Suprapubic skin (tissue), 4 donors: Measurements from ENCODE around the gene CFAP97D2.

ENCODE experiments used
- CTCF ChIP-seq, 2 donors: fragments of 200-600 bp in 1 of 2; fragments of 450-650 bp in 1 of 2; sonication (generic) in 1 of 2; IDR thresholded peaks; one replicate each; pipeline ENCODE4 v1.5.1; 2016 to 2019; ENCODE audit warnings: antibody characterized with exemption in 2 of 2, mild to moderate bottlenecking in 1 of 2, moderate library complexity in 1 of 2
- EP300 ChIP-seq: sonication (generic); formaldehyde crosslinking; IDR thresholded peaks from one replicate; pipeline ENCODE4 v1.6.1; 2017; ENCODE audit warnings: antibody characterized with exemption
- POLR2A ChIP-seq, 2 donors: fragments of 450-650 bp; IDR thresholded peaks; one replicate each; pipeline ENCODE4 v1.6.1; 2017; ENCODE audit warnings: antibody characterized with exemption in 2 of 2, mild to moderate bottlenecking in 2 of 2, moderate library complexity in 2 of 2
- POLR2AphosphoS5 ChIP-seq, 3 donors: sonication (generic); formaldehyde crosslinking; IDR thresholded peaks; one replicate each; pipeline ENCODE4 v1.6.1; 2017; ENCODE audit warnings: antibody characterized with exemption in 3 of 3

GRCh38 chr13:114146173-114146572, 32.9 kb upstream of the CFAP97D2 start:
- TF ChIP-seq CTCF (IDR thresholded peaks at IDR 0.05) (no peak), EP300 (no peak), POLR2AphosphoS5 (IDR thresholded peaks at IDR 0.05) (no peak), POLR2A (IDR thresholded peaks at IDR 0.05) (no peak)
